Body of pancreas (tissue), 4 donors: Measurements from ENCODE around the gene MYH11. TPM values are rescaled to one million over a fixed set of nuclear protein-coding genes. Genes with fewer than 3 reads are reported as not detected.

Experiments used
- ATAC-seq: fragments of 150-250 bp; one replicate; pipeline ENCODE4 v1.9.1; 2016
- DNase-seq, 4 donors: peaks; one replicate each; pipeline ENCODE4 v3.0.0-alpha.2; 2019
- H3K27ac ChIP-seq, 4 donors: fragments of 200-600 bp; sonication (generic); 1 replicate in 3 of 4; 2 replicates in 1 of 4; pipeline versions ENCODE4 v1.5.1 to v1.6.1; 2016 to 2019; ENCODE audit warnings: mild to moderate bottlenecking in 1 of 4, mixed read lengths in 1 of 4, moderate library complexity in 1 of 4
- H3K27me3 ChIP-seq, 2 donors: fragments of 200-600 bp; sonication (generic); one replicate each; pipeline ENCODE4 v1.6.0; 2016; ENCODE audit warnings: mild to moderate bottlenecking in 1 of 2
- H3K36me3 ChIP-seq, 2 donors: fragments of 200-600 bp; sonication (generic); replicated peaks in 1 of 2; 2 replicates each; pipeline ENCODE4 v1.5.1; 2016; ENCODE audit warnings: low read depth in 2 of 2; ENCODE audit not compliant: insufficient read depth in 1 of 2
- H3K4me1 ChIP-seq: fragments of 200-600 bp; sonication (generic); one replicate; pipeline ENCODE4 v1.6.0; 2016
- H3K4me3 ChIP-seq, 2 donors: fragments of 200-600 bp; sonication (generic); 1 replicate in 1 of 2; 2 replicates in 1 of 2; pipeline ENCODE4 v1.5.1; 2016 to 2019
- H3K9me3 ChIP-seq, 3 donors: fragments of 200-600 bp; sonication (generic); 1 replicate in 2 of 3; 2 replicates in 1 of 3; pipeline ENCODE4 v1.5.1; 2016
- CTCF ChIP-seq, 7 experiments: fragments of 450-650 bp in 4 of 7; fragments of 200-600 bp in 3 of 7; sonication (generic) in 3 of 7; IDR thresholded peaks; one replicate each; pipeline ENCODE4 v1.5.1; 2016 to 2019; ENCODE audit warnings: antibody characterized with exemption in 7 of 7
- POLR2A ChIP-seq, 3 donors: fragments of 450-650 bp; IDR thresholded peaks; one replicate each; pipeline ENCODE4 v1.6.1; 2016; ENCODE audit warnings: antibody characterized with exemption in 3 of 3, mild to moderate bottlenecking in 2 of 3
- WGBS, 2 donors: methylation state at CpG; one replicate each; pipeline ENCODE4 v1.1.5; 2017; 5-methylcytosine and 5-hydroxymethylcytosine counted together
- intact Hi-C: fragments of 100-400 bp; cut with DNase I; formaldehyde crosslinking; loops from one replicate; pipeline ENCODE4 v1.15.1; 2023
- total RNA-seq, 2 donors: library from RNA; depleted of rRNA; stranded (reverse); fragments of >200 nt; gene quantifications; one replicate each; pipeline ENCODE4 v1.1.0, GENCODE V29; 2016

The MYH11 gene
- total RNA-seq, 2 donors from 2014 or later, result 14.2 to 19.7 TPM

GRCh38 chr16:15799851-15800495 lies 56.9 kb downstream of the MYH11 start:
- Histone ChIP-seq H3K27ac (no peak overlapping the region), H3K4me3 (no peak overlapping the region), H3K36me3 (no peaks in the 10 kb centered on the region), H3K9me3 (no peaks in the 10 kb centered on the region), H3K4me1 (no peaks in the 10 kb centered on the region), H3K27me3 (no peaks in the 10 kb centered on the region)
- ATAC-seq (no peak), DNase-seq (no peak)
- no peak for TF ChIP-seq POLR2A (IDR thresholded peaks at IDR 0.05)
- no peak for TF ChIP-seq CTCF (IDR thresholded peaks at IDR 0.05)
- WGBS, 2 donors, result 72 to 76% methylated on average over 4 of the region's 4 CpGs
- intact Hi-C loops, result no loop called here

GRCh38 chr16:15798671-15799070 lies 58.2 kb downstream of the MYH11 start:
- no peaks in the 10 kb centered on the region for H3K27me3 ChIP-seq
- ATAC-seq (no peak), DNase-seq (no peak)
- no peak overlapping the region for H3K27ac ChIP-seq
- no peak overlapping the region for H3K4me3 ChIP-seq
- TF ChIP-seq CTCF (IDR thresholded peaks at IDR 0.05) (no peak), POLR2A (IDR thresholded peaks at IDR 0.05) (no peak)
- H3K9me3 ChIP-seq, result no peaks in the 10 kb centered on the region
- 76 to 78% methylated on average over 4 to 5 of the region's 5 CpGs for WGBS, 2 donors
- H3K36me3 ChIP-seq, result no peaks in the 10 kb centered on the region
- intact Hi-C loops, result no loop called here
- no peaks in the 10 kb centered on the region for H3K4me1 ChIP-seq

GRCh38 chr16:15796885-15797284 lies 59.9 kb downstream of the MYH11 start:
- intact Hi-C loops, result no loop called here
- TF ChIP-seq POLR2A (IDR thresholded peaks at IDR 0.05) (no peak), CTCF (IDR thresholded peaks at IDR 0.05) (no peak)
- no peak for DNase-seq
- Histone ChIP-seq H3K36me3 (no peaks in the 10 kb centered on the region), H3K27me3 (no peaks in the 10 kb centered on the region), H3K9me3 (no peaks in the 10 kb centered on the region), H3K4me1 (no peaks in the 10 kb centered on the region), H3K4me3 (no peak overlapping the region), H3K27ac (no peak overlapping the region)
- ATAC-seq, result no peak

GRCh38 chr16:15795615-15796014 lies 61.2 kb downstream of the MYH11 start:
- Histone ChIP-seq H3K9me3 (no peaks in the 10 kb centered on the region), H3K27me3 (no peaks in the 10 kb centered on the region), H3K4me3 (no peak overlapping the region), H3K4me1 (no peaks in the 10 kb centered on the region), H3K36me3 (no peaks in the 10 kb centered on the region), H3K27ac (no peak overlapping the region)
- TF ChIP-seq POLR2A (IDR thresholded peaks at IDR 0.05) (no peak), CTCF (IDR thresholded peaks at IDR 0.05) (no peak)
- intact Hi-C loops, result no loop called here
- ATAC-seq (no peak), DNase-seq (no peak)
- 80 to 95% methylated on average over 1 of the region's 1 CpG for WGBS, 2 donors

- intact Hi-C loops, result no loop called here
These were observed 64.3 kb downstream of the MYH11 start for GRCh38 chr16:15792563-15792971.

More at GRCh38 chr16:15792563-15792971, 64.3 kb downstream of the MYH11 start:
- Histone ChIP-seq H3K27me3 (no peaks in the 10 kb centered on the region), H3K9me3 (no peaks in the 10 kb centered on the region), H3K27ac (no peak overlapping the region), H3K4me3 (no peak overlapping the region), H3K36me3 (no peaks in the 10 kb centered on the region), H3K4me1 (no peaks in the 10 kb centered on the region)
- no peak for DNase-seq
- no peak for TF ChIP-seq CTCF (IDR thresholded peaks at IDR 0.05)
- TF ChIP-seq POLR2A (IDR thresholded peaks at IDR 0.05), result no peak
- no peak for ATAC-seq
- WGBS, 2 donors, result 87 to 88% methylated on average over 5 of the region's 5 CpGs
